GM19438 (cell line): ENCODE measurements around the gene MLF2.
"Not testable (repeated sequence)": the region's sequence is repeated elsewhere in the genome, so short reads cannot be mapped to it uniquely, and the experiment has no call there.

Source experiments
- ATAC-seq: cut with Tn5 transposase; IDR thresholded peaks from one replicate; pipeline ENCODE4 v1.9.1; 2021; ENCODE audit warnings: low read depth; ENCODE audit not compliant: unreplicated experiment

MLF2 gene

DNA sequence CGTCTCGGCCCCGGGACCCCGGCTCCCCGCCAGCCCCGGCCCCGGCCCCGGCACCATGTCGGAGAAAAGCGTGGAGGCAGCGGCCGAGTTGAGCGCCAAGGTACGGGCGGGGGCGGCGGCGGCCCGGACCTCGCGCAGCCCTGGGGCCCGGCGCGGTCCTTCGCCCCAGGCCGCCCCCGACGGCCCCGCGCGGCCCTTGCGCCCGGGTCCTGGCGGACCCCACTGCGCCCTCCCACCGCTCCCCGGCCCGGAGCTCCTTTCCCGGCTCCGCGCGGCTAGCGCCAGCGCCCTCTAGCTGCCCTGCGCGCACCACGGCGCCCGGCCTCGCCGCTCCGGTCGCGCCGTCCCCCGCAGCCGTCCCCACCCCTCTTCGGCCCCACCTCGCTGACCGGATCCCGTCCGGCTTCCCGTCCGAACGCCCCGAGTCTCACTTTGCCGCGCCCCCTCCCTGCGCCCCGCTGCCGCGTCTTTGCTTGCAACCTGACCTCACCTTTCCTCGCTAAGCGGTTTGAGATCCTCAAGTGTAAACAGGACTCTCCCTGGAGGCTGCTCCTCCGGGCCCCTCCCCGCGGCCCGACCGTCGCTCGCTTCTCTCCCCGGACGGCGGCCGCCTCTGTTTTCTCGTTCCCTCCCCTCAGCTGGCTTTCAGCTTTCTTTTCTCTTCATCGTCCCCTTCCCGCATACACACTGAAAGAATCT lies 13.9 kb upstream of the MLF2 start:
- ATAC-seq = peak; percentile 46

DNA sequence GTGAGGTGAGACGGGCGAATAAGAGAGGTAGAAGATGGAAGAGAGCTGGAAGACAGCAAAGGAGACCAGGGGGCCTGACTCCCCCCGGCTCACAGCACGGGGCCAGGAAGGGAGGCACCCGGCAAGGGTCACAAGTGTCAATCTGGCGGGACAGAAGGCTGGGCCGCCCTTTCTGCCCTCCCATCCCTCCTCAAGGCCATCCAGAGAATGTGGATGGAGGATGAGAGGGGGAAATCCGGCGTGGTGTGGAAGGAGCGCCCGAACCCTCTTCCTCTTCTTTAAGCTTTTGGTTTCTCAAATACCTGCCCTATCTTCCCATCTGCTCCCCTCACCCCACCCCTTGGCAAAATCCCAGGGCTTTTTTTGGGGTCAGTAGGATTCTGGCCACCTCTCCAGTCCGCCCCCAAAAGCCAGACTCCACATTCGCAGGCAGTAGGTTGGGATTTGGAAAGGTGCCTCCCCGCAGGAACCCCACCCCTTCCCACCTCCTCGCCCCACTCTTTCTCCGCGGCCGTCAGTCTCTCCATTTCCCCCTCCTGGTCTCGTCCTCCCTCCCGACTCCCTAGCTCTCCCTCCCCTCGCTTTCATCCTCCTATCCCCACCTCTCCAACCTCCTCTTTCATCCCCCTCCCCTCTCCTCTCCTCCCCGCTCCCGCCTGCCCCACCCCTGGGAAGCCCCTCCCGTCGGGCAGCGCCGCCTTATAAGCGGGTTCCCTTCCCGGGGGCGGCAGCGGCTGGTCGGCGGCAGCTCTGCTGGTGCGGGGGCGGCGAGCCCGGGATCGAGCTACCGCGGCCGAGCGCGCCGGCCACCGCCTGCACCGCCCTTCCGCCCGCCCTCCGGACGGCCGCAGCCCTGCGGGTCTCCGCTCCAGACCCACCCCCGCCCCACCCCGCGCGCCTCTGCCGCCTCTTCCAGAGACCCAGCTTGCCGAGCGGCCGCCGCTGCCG lies 13.0 kb upstream of the MLF2 start, which contains the start of gene PTMS:
Gene PTMS, plus strand, starts transcription at position 730 of the 948 bp plus-strand sequence. CDS start 343 bp downstream, outside the sequence.
- ATAC-seq = peak; percentile 14

DNA sequence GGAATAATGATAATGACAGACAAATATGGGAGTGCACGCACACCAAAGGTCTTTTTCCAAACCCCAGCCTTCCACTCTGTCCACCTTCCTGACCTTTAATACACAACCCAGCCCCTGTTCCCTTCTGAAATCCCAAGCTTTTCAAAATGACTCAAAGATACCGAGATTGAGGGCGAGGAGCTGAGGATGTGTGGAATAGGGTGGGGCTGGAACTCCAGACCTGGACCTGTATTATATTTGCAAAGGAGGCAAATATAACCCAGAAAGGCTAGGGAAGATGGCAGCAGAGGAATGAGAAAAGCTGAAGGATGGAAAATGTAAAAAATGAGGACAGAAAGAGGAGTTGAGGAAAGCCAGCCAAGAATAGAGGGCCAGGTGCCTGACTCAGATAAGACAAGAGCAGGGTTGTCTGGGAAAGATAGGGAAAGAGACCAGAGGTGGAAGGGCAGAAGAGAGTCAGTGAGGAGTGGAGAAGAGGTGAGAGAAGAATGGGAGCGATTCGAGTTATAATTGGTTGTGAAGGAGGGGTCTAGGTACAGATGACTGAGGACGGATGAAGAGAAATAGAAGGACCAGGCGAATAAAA lies 12.2 kb upstream of the MLF2 start:
- ATAC-seq = no peak

DNA sequence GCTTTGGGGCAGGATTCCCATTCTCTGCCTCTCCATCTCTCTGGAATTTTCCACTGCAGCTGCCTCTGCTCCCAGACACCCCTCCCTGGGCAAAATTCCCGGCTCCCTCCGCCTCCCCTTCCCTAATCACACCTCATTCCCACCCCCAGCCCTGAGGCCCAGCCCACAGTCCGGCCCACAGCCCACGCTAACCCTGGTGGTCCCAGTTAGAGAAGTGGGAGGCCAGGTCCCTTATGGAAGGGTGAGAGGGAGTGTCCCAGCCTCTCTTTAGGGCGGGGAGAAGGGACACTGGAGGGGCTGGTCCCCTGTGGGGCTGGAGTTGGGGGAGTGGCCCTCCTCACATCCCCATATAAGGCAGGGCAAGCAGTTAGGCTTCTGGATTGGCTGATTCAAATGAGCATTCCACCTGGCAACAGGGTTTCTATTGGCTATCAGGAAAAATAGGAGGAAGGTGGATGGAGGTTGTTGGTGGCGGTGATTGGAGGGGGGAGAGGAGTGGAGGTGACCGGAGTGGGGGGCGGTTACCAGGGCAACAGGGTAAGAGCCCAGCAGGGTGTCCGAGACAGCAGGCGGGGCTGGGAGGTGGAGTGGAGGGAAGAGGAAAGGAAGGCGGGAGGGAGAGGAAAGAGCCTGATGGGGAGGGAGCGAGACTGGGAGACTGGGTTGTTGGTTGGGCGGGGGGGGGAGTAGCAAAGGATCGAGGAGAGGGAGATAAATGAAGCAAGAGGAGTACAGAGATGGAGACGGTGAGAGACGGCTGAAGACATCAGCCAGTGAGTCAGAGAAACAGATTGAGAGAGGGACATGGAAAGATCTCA lies 11.3 kb upstream of the MLF2 start:
- peak; percentile 81 for ATAC-seq

DNA sequence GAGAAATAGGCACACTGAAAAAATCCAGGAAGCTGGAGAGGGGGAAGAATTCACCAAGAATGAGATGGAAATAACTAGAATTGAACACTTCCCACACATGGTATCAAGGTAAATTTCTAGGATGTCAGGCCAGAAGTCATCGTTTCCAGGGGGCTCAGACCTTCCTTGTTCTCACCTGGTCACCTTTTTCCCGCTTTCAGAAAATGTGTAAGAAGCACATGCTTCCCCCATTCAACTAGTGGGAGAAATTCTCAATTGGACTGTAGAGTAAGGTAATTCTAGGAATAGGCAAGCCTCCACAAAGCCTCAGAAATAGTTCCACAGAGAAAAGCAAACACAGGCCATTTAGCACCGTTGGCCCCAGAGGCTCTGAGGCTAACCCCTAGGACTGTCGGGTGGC lies 10.4 kb upstream of the MLF2 start:
- ATAC-seq = no peak

DNA sequence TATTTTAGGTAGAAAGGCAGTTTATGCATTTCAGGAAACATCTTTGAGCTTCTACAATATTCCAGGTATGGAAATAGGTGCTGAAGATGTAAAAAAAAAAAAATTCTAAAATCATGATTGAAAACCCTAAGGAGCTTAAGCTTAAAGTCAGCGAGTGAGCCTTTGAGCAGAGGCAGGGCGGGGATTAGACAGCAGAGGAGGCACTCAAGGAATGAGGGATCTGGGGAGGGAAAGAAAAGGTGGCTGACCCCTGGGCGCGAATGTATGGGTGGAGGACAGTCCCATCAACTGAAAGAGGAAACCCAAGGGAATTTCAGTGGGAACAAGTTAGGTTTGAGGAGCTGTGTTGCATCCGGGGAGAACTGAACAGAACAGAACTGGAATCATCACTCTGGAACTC lies 6.8 kb upstream of the MLF2 start:
- no peak for ATAC-seq

DNA sequence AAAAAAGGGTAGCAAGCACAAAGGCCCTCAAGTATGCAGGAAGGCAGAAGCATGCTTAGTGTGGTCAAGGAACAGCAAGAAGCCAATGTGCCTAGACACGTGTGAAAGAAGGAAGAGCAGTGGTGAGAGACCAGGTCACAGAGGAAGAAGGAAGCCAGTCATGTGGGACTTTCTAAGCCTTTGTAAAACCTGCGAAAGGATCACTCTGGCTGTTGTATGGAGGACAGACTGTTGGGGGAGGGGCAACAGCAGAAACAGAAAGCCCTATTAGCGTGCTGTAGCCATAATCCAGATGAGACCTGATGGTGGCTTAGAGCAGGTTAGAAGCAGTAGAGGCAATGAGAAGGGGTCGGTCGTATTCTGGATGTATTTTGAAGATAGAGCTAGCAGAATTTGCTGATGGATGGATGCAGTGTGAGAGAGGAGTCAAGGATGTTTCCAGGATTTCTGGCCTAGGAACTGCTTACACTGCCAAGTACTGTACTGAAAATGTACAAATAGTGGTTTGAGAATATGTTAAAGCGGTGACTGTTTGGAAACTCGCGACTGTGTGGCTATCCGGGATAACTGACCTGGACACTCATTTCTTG lies 5.7 kb upstream of the MLF2 start:
- no peak for ATAC-seq

DNA sequence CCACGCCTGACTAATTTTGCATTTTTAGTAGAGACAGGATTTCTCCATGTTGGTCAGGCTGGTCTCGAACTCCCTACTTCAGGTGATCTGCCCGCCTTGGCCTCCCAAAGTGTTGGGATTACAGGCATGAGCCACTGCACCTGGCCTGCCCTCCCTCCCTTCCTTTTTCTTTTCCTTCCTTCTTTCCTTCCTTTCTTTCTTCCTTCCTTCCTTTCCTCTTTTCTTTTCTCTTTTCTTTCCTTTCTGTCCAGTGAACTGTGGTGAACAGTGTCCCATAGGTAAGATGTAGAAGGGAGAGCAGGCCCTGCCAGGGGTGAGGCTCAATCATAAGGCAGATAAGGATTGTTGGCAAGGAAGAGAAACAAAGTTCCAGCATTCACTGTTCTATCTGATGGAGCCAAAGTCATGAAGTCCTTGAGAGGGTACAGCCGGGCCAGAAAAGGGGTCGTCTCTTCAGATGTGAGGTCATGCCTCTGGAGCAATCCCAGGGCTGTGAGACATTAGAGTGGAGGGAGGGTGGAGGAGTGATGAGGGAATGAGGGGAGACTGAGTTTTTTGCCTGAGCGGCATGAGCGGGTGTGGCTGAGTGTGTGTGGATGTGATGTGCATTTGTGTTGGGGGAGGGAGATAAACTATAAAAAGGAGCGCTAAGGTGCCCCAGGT lies 4.2 kb upstream of the MLF2 start:
- no peak for ATAC-seq

DNA sequence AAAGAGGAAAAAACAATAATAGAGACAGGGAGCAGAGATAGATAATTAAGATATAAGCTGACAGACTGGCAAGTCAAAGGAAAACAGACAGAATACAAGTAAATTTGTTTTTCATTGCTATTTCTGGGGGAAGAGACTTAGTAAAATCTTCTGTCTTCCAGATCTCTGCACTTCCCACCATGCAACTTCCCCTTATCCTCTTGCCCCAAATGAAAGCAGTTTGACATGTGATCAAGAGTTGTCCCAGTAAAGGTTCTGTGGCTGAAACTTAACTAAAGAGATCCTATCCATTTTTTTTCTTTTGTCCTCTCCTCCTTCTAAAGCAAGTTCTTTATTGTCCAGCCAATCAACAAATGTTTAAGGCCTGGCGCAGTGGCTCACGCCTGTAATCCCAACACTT lies 1.5 kb upstream of the MLF2 start:
- ATAC-seq = no peak

DNA sequence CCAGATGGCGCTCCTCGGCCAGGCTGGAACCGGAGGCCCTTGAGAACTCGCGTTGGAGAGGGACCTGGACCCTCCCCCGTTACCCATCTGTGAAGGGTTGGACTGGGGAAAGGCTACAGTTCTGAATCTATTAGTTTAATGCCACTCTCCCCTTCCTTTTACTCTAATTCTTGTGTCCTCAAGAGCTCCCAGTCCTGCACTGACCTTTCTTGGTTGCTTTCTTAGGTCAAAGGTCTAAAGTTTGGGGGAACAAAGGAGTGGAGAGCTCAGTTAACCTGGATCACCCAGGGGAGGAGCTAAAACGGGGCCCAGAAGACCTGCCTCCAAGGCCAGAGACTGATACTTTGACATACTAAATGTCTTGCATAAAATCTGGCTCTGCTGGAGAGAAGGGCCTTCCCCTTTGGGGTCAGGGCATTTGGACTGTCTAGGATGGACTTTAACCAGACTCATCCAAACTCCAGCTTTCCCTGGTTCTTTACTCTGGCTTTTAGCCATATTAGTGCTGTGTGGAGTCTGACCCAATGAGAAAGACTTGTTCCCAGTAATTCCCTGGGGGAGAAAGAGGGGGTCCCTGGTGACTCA lies 923 bp upstream of the MLF2 start:
- ATAC-seq = no peak

DNA sequence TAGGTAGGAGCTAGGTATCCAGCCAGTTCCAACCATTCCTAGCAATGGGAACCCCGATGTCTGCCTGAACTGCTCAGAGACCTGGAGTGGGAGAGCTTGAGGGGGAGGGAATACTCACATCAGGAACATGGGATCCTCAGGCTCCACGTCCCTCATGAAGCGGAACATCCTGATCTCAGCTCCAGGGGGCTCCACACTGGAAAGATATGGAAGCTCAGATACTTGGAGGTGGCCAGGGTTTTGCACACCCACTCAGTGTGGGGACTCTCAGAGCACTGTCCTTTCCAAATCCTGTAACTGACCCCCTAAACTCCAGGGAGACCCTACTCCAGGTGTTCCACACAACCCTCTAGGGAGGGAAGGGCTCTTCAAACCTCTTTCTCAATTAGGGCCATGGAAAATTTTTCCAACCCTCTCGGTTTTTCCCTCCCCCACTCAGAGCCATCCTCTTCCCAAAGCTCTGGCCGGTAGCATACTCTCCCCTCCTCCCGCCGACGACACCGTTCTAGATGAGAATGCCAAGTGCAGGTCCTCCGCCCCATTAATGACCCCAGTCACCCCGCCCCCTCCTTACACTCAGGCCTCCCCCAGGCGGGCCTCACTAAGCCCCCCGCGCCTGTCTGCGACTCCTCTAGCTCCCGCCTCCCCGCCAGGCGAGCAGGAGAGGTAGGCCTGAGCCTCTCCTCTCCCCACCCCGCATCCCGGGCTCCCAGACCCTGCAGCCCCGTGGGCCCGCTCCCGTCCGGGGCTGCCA lies 597 bp downstream of the MLF2 start:
- ATAC-seq = no peak

DNA sequence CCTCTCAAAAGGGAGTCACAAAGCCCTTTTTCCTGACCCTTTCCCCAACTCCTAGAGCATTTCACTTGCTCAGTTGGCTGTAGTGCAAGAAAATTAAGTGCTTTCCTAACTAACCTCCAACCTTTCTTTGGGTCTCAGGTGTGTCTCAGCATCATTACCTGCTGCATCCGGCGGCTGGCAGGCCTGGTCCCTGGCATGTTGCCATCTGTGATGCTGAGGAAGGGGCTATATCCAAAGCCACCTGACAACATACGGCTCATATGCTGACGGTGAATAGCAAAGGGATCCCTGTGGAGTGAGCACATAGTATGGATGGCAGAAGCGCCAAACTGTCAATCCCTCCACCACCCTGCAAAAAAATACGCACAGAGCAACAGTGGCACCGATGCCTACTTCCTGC lies 1.2 kb downstream of the MLF2 start:
- no peak for ATAC-seq

DNA sequence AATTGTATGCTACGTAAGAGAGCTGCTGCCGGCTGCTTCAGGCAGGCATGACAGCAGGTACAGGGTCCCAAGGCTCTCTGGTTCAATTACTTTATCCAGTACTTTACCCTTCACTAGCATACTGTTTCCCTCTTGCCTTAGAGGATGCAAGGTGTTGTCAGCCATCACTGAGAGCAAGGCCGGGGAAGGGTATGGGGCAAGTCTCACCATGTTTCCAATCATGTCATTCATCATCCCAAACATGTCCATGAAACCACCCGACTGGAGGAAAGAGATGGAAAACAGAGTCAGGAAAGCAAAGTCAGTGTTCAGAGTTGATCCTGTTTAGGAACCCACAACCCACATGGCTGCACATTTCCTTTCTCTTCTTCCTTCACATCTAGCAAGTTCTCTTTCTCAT lies 2.4 kb downstream of the MLF2 start:
- ATAC-seq = no peak

DNA sequence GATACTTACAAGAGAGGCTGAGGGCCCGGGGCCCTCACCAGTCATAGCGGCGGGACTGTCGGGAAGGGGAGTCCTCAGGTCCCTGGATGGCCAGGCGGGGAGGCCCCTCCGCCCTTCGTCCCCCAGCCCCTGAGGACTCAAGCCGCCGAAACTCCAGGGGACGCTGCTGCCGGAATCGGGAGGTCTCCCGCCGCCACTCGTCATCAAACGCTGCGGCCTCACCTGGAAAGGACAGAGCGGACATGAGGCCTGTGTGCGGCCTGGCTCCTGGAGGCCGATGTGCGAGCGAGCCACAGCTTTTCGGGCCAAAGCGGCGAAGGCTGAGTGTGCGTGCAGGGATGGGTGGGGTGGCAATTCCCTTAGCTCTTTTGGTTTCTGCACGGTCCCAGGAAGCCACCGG lies 4.2 kb downstream of the MLF2 start:
- no peak for ATAC-seq

DNA sequence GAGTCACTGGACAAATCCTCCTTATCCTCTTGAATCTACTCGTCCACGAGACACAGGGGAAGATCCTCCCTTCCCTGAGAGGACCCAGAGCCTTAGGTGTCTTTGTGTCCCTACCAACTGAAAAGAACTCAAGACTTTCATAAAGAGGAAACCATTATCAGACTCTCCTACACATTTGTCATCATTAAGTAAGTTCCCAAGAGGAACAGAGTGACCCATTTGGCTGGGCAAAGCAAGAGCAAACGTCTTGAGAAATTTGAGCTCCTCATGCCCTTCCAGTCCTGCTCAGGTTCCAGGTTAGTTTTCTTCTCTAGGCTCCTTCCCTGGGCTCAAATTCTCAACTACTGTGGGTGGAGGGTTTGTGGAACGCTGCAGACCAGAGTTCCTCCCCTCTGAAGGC lies 5.7 kb downstream of the MLF2 start:
- ATAC-seq = no peak

DNA sequence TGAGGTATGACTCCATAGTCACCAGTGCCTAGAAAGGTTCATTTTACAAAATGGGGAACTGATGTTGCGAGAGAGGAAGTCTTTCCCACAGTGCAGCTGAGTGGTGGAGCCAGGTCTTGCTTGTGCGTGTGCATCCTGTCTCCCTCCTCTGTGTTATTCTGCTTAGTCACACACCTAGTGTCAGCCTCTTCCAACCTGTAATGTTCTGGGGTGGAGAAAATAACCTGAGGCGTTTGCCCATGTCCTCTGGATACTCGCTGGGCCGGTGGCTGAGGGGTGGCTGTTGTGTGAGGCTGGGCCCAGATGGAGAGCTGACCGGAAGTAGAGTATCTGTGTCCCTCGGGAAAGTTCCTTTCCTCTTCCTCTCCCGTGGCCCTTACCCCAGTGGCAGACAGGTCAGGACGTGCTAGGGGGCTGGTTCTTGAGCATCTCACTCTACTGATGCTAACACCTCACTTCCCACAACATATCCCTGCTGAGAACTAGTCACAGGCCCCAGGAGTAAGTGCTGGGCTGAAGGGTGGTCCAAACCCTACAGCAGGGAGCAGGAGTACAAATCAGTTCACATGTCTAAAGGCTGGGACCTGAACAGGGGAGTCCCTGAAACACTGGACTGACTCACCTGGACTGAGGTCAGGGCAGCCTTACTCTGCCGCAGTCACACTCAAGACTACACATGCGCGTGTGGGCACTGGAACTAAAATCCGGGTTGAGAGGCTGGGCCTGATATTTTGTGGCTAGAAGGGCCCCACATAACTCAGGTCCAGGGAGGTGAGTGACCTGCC lies 7.0 kb downstream of the MLF2 start:
- ATAC-seq = no peak

DNA sequence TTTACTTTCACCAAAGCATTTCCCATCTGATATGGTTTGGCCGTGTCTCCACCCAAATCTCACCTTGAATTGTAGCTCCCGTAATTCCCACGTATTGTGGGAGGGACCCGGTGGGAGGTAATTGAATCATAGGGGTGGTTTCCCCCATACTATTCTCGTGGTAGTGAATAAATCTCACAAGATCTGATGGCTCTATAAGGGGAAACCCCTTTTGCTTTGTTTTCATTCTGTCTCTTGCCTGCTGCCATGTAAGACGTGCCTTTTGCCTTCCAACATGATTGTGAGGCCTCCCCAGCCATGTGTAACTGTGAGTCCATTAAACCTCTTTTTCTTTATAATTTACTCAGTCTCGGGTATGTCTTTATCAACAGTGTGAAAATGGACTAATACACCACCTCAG lies 9.6 kb downstream of the MLF2 start:
- ATAC-seq = not testable (repeated sequence)

DNA sequence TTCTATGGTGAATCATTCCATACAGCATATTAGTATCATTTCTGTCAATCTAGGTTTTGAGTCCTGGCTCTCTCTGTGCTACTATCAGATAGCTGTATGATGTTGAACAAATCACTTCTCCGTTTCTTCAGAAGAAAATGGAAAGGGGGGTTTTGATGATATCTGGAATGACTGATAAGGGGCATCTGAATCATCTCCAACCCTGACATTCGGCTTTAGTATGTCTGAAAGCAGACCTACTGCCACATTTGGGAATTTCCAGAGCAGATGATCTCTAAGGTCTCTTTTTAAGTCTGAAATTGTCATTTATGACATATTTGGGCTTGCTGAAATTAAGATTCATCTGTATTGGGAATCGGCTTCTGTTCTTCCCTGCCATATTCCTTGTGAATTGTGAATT lies 10.1 kb downstream of the MLF2 start:
- no peak for ATAC-seq
